Left lobe of liver (tissue), 2 donors: Measurements from ENCODE around the gene SLC38A10. TPM values are rescaled to one million over a fixed set of nuclear protein-coding genes. Genes with fewer than 3 reads are reported as not detected.
A peak's percentile ranks its signal among the peaks of the same experiment; 100 is the strongest.

Experiments used
- ATAC-seq: fragments of 200-7000 bp; cut with Tn5 transposase; one replicate; pipeline ENCODE4 v1.9.1; 2020; ENCODE audit warnings: mild to moderate bottlenecking, moderate library complexity
- DNase-seq: peaks from one replicate; pipeline ENCODE4 v3.0.0-alpha.2; 2020; ENCODE audit warnings: low spot score
- total RNA-seq: library from RNA; stranded (reverse); gene quantifications from one replicate; pipeline ENCODE4 v1.2.1, GENCODE V29; 2021
- donor health status: DM: no; HTN: no; CAD: no; lungs with moderate emphysema.
- donor health status: DM: no; HTN: yes; CAD: no.

Gene SLC38A10
- total RNA-seq, 1 donor from 2014 or later: 101 TPM

DNA sequence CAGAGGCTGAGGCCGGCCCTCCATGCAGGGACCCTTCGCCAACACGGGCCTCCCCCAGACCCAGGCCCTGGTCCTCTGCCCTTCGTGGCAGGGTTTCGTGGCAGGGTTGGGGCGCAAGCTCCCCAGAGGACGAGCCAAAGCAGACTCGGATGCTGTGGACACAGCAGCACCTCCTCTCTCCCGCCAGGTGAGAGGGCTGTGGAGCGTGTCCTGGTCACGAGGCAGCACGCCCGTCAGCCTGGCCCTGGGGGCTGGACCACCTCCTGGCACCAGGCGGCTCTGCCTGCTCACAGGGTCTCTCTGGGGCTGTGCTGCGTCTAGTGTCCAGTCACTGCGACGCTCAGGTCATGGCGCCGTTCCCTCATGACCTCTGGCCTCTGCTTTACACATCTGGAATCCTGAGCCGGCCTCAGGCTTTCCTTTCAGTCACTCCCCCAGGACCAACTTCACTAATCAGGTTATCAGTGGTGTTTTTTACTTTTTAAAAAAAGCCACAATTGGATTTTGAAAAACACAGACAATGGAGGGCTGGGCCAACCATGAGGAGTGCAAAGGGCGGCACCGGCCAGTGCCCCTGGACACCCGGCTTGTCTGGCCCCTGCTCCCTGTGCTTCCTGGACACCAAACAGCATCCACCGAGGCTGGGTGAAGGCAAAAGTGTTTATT is 50.6 kb downstream of the SLC38A10 start:
- DNase-seq (no peak), ATAC-seq (no peak)

DNA sequence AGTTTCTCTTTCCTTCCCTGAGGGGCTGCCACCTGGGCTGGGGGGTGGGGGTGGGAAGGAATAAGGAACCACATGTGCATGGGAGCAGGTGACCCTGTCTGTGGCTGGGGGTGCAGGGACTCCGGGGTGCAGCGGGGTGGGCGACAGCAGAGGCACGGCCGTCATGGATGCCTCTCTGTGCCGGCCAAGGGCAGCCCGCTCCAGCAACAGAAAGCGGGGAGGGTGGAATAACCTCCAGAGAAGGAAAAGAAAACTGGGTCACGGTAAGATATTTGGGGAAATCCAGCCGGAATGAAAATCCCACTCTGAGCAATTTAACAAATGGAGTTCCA is 51.8 kb downstream of the SLC38A10 start:
- no peak for DNase-seq
- no peak for ATAC-seq

DNA sequence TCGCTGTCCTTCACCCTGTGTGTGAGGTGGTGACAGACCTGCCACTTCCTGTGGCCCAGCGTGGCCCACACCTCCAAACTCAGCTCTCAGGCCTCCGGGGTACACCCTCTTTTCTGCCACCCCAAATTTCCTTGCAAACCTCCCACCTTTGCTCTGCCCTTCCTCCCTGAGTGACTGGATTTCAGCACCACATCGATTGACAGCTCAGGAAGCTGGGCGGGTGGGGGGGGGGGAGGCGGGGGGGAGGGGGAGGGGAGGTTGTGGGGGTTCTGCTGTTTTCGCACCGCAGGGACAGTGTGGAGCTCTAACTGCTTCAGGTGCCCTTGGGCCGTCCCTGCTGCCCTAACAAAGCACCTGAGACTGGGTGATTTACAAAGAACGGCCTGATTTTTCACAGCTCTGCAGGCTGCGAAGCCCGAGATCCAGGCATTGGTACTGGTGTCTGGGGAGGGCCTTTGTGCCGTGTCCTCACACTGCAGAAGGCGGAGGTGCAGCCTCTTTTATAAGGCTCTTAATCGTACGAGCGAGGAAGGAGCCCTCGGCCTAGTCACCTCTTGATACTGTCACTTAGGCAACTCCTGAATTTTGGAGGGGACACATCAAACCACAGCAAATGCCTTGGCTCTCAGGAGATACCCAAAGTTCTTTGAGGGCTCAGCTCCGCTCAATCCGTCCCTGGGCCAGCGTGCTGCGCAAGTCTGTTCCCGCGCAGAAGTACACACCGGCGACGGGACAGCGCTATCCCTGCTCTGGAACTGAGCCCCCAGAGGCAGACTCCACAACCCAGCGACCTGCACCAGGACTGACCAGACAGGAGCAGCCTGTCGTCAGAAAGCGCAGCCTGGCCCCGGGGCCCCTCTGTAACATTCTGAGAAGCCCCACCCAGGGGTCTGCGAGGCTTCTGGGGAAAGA is 52.4 kb downstream of the SLC38A10 start:
- no peak for DNase-seq
- ATAC-seq: no peak

- DNase-seq (no peak), ATAC-seq (no peak)
These were observed 53.3 kb downstream of the SLC38A10 start for GRCh38 chr17:81241648-81242420.

DNA sequence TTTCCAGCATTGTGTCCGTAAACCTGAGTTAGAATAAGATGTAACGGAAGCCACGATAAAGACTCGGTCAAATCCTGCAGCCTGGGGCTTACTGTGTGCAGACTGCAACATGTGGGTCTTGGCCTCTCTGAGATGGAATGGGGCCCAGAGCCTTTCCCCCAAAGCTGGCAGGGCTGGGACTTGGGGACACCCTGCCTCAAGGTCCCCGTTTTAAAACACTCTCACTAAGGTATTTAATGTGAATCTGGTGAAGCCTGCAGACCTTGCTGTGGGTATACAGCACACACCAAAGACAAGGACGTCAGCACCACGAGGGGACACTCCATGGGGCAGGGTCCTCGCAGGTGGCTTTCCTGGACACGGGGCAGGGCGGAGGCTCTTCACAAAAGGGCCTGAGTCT is 53.9 kb downstream of the SLC38A10 start:
- no peak for ATAC-seq
- DNase-seq: no peak

- no peak for DNase-seq
These were observed 54.3 kb downstream of the SLC38A10 start for GRCh38 chr17:81240761-81241160.

DNA sequence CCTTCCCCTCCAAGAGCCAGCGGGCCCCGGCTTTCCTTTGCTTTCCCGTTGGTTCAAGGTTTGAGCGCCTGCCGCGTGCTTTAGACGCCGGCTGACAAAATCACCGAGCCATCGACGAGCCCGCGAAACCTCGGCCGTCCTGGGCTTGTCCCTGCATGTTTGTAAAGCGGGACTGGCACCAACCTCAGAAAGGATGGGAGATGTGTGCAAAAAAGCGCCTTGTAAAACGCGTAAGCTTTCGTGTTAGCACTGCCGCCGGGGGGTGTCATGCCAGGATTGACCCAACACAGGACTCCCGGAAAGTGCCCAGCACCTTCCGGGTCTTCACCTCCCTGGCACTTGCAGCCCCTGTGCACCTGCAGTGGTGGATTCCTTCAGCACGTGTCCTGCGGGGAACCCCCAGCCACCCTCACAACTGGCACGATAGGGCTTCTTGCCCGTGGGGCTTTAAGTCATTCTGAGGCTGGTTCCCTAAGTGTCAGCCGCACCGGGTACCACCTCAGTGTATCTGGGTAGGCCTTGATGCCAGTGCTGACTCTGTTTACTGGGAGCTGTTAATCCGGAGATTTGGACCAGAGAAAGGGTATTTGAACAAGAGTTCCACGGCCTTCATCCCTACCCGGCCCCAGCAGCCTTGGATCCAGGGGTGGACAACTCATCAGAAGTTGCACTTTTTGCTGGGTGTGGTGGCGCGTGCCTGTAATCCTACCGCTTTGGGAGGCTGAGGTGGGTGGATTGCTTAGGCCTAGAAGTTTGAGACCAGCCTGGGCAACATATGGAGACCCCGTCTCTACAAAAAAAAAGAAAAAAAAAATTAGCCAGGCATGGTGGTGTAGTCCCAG is 55.2 kb downstream of the SLC38A10 start:
- ATAC-seq (peak; percentile 2), DNase-seq (no peak)

More at GRCh38 chr17:81240761-81241160, 54.3 kb downstream of the SLC38A10 start:
- ATAC-seq: no peak

DNA sequence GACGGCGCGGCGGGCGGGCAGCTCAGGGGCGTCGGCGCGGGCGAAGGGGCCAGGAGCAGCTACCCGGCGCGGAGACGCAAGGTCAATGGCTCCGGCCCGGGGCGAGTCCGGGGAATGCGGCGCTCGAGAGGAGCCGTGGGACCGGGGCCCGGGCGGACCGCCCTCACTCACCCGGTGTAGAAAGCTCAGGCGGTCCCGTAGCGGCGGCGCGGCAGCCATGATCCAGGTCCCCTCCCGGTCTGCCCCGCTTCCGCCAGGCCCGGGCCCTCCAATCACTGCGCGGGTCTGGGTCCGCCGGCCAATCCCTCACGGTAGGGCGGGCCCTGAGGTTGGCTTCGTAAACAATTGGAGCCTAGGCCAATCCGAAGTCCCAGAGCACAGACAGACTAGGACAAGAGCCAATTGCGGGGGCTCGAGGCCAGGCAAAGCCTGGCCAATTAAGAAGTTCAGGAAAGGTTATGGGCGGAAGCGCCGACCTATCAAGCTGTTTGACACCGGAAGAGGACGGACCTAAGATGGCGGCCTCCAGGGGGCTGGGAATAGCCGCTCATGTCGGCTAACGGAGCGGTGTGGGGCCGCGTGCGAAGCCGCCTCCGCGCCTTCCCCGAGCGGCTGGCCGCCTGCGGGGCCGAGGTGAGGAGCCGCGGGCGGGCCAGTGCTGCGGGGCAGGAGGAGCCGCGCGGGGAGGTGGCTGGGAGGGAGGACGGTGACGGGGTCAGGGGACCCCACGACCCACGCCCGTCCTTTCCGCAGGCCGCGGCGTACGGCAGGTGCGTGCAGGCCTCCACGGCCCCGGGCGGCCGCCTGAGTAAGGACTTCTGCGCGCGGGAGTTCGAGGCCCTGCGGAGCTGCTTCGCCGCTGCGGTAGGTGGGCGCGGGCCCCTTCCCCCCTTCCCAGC is 56.0 kb downstream of the SLC38A10 start, which contains the start of the genes NDUFAF8 and TEPSIN:
TSS of gene NDUFAF8 (plus strand) at position 504 of the 899 bp plus-strand sequence. CDS start at position 550, 46 bp downstream.
TSS of gene TEPSIN (minus strand) at position 241 of the 899 bp plus-strand sequence. CDS start at position 219, 22 bp downstream.
- ATAC-seq (peak; percentile 90), DNase-seq (peak; percentile 98)

GRCh38 chr17:81238490-81238814 is 56.7 kb downstream of the SLC38A10 start:
- ATAC-seq: no peak
- no peak for DNase-seq

GRCh38 chr17:81237591-81238489 is 57.3 kb downstream of the SLC38A10 start:
- ATAC-seq (no peak), DNase-seq (no peak)

DNA sequence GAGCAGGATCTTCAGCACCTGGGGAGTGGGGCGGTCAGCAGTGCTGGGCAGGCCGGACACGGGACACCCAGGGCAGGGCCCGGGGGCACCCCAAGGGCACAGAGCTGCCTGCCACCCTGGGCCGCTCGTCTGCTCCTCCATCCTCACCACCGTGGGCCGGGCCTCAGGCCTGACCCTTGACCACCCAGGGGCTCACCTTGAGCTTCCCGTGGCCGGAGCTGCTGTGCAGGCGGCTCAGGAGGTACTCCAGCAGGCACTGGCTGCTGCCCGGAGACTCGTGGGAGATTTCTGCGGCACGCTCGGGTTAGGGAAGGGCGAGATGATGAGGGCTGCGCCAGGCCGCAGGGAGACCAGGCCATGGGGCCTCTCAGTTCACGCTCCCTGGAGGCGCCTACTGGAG is 58.3 kb downstream of the SLC38A10 start:
- no peak for DNase-seq
- ATAC-seq: no peak

DNA sequence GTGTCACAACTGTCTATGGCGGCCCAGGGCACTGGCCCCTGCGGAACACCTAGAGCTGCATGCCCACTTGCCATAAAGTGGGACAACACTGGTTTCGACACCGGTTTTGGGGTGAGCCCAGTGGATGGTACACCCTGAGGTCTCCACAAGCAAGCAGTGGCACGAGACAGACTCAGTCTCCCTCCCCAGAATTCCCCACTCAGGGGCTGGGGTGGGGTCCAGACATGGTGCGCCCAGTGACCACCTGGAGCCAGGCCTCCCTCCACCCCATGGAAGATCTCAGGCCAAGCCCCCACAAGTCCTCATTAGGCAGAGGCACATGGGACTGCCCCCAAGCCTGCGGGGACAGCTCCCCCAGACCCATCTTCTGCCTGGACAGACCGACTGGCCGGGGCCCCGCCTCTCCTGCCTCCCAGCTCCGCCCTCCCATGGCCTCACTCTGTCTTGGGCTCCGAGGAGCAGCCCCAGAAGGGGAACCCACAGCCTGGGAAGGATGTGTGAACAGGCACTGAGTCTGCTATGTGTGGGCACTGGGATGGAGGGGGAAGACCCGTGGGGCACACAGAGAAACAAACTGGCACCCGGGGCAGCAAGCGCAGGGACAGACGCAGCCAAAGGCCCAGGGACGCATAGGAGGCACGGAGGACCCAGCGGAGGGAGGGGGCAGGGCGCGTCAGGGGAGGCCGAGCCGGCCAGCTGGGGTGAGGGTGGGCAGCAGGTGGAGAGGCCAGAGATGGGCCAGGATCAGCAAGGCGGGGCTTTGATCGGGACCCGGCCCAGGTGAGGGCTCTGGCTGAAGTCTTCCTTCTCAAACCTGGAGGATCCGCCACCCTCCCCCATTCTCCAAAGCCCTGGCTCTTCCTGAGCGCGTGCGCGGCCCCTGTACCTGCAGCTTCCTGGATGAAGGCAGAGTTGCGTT is 59.0 kb downstream of the SLC38A10 start:
- ATAC-seq (no peak), DNase-seq (no peak)

- DNase-seq (no peak), ATAC-seq (no peak)
These were observed 59.9 kb downstream of the SLC38A10 start for GRCh38 chr17:81234940-81235821.

GRCh38 chr17:81234506-81234855 is 60.6 kb downstream of the SLC38A10 start:
- DNase-seq: no peak
- no peak for ATAC-seq

- DNase-seq (no peak), ATAC-seq (no peak)
These were observed 61.1 kb downstream of the SLC38A10 start for GRCh38 chr17:81233811-81234505.

DNA sequence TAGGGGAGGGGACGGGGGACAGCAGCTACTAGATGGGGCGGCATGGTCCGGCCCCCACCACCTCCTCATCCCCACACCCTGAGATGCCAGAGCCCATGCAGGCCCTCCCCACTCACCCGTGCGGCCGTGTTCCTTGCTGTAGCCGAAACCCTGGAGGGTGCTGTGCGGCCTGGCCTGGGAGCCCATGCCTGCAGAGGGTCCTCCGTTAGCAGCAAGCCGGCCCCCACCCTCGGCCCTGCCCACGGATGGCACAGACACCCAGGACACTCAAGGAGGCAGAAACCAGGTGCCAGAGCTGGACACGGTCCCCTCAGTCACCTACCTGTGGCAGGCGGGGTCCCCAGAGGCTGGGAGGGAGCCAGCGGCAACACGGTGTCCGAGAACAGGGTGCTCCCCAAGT is 61.8 kb downstream of the SLC38A10 start:
- ATAC-seq (no peak), DNase-seq (no peak)
